ENCODE data around the gene SLC25A3. TPM values are rescaled to one million over a fixed set of nuclear protein-coding genes. Genes with fewer than 3 reads are reported as not detected.

SLC25A3 gene
- total and polyA plus RNA-seq, 2 of the 13 experiments (the other 11 are each of a cell fraction or from before 2014, with no cell fraction given) = 292 to 829 TPM

GRCh38 chr12:98593351-98594049 lies at the start of gene SLC25A3 (continued):
- peak; percentile 87 for TF ChIP-seq MYC (CRISPR knock-in tag; IDR thresholded peaks at IDR 0.05; ENCODE audit: borderline replicate concordance)
- TF ChIP-seq MYPOP (CRISPR knock-in tag; IDR thresholded peaks at IDR 0.05) = peak; percentile 55
- TF ChIP-seq SALL1 (CRISPR knock-in tag; IDR thresholded peaks at IDR 0.05) = peak; percentile 68
- TF ChIP-seq TERF1 (CRISPR knock-in tag; IDR thresholded peaks at IDR 0.05) = peak; percentile 25; the same call in 1 of the 2 replicates
- TF ChIP-seq GTF3A (CRISPR knock-in tag; conservative IDR thresholded peaks at IDR 0.05) = no peak
- no peak for TF ChIP-seq ZSCAN29 (CRISPR knock-in tag; conservative IDR thresholded peaks at IDR 0.05)
- no peak for TF ChIP-seq CENPBD1 (CRISPR knock-in tag; IDR thresholded peaks at IDR 0.05; ENCODE audit: borderline replicate concordance, low read depth)
- TF ChIP-seq ZNF839 (CRISPR knock-in tag; IDR thresholded peaks at IDR 0.05; ENCODE audit: borderline replicate concordance) = no peak
- TF ChIP-seq HNRNPL (IDR thresholded peaks at IDR 0.05; ENCODE audit: low read depth, low read length) = 0 out of 2 replicates have a peak, but pooled peaks have one; percentile 30
- 0 out of 2 replicates have a peak, but pooled peaks have one; percentile 26 for TF ChIP-seq BHLHE40 (IDR thresholded peaks at IDR 0.05; ENCODE audit: low read length)
- TF ChIP-seq MLXIP (CRISPR knock-in tag; IDR thresholded peaks at IDR 0.05; ENCODE audit: borderline replicate concordance) = no peak
- peak; percentile 76 for TF ChIP-seq NKX3-1 (CRISPR knock-in tag; IDR thresholded peaks at IDR 0.05)
- TF ChIP-seq THAP9 (CRISPR knock-in tag; IDR thresholded peaks at IDR 0.05; ENCODE audit: borderline replicate concordance) = peak; percentile 59; the same call in 1 of the 2 replicates
- TF ChIP-seq ZBTB43 (CRISPR knock-in tag; conservative IDR thresholded peaks at IDR 0.05) = peak; percentile 44; the same call in 1 of the 2 replicates
- no peak for TF ChIP-seq EZH2 (conservative IDR thresholded peaks at IDR 0.05; ENCODE audit: low read depth, low read length)
- no peak for TF ChIP-seq RBAK (CRISPR knock-in tag; IDR thresholded peaks at IDR 0.05)
- TF ChIP-seq TBL1XR1 (IDR thresholded peaks at IDR 0.05; ENCODE audit: borderline replicate concordance, low read length, partially characterized antibody) = no peak
- TF ChIP-seq SRF (IDR thresholded peaks at IDR 0.05; ENCODE audit: low read depth, low read length) = 0 out of 2 replicates have a peak, but pooled peaks have one; percentile 25
- TF ChIP-seq ZC3H13 (CRISPR knock-in tag; IDR thresholded peaks at IDR 0.05) = no peak

Measured in HepG2 (cell line).